Muscle of back (tissue), 11 donors: Measurements from ENCODE around the gene CNNM2. TPM values are rescaled to one million over a fixed set of nuclear protein-coding genes. Genes with fewer than 3 reads are reported as not detected.
"Not testable (repeated sequence)": the region's sequence is repeated elsewhere in the genome, so short reads cannot be mapped to it uniquely, and the experiment has no call there.

Experiments
- DNase-seq, 3 donors: peaks; one replicate each; pipeline versions ENCODE4 v3.0.0 to v3.0.0-alpha.2; 2013
- polyA plus RNA-seq, 10 donors: library from polyadenylated mRNA; unstranded; fragments of 120-200 nt; gene quantifications; one replicate each; pipeline ENCODE4 v1.2.1, GENCODE V29; 2013; ENCODE audit not compliant: insufficient read length in 10 of 10

Gene CNNM2
- polyA plus RNA-seq, 10 donors: 2.2 to 3.7 (median 3.1) TPM

DNA sequence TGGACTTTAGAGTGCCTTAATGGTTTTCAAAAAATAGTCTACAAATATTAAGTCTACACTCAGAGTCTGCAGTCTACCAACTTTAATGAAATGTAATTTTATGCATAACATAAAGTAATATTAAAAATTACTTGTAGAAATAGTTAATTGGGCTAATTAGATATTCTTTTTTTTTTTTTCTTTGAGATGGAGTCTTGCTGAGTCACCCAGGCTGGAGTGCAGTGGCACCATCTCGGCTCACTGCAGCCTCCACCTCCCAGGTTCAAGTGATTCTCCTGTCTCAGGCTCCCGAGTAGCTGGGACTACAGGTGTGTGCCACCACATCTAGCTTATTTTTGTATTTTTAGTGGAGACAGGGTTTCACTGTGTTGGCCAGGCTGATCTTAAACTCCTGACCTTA is 46.0 kb downstream of the CNNM2 start:
- not testable (repeated sequence) for DNase-seq

DNA sequence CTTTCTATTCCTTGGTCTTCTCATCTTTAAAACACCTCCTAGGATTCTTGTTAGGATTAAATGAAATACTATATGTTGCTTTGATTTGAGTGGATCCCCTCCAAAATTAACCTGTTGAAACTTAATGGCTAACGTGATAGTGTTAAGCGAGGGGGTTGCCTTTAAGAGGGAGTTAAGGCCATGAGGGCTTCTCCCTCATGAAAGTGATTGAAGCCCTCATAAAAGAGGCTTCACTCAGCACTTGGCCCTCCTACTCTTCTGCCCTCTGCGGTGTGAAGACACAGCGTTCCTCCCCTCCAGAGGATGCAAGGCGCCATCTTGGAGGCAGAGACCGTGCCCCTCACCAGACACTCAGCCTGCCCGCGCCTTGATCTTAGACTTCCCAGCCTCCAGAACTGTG is 46.6 kb downstream of the CNNM2 start:
- DNase-seq: no peak

DNA sequence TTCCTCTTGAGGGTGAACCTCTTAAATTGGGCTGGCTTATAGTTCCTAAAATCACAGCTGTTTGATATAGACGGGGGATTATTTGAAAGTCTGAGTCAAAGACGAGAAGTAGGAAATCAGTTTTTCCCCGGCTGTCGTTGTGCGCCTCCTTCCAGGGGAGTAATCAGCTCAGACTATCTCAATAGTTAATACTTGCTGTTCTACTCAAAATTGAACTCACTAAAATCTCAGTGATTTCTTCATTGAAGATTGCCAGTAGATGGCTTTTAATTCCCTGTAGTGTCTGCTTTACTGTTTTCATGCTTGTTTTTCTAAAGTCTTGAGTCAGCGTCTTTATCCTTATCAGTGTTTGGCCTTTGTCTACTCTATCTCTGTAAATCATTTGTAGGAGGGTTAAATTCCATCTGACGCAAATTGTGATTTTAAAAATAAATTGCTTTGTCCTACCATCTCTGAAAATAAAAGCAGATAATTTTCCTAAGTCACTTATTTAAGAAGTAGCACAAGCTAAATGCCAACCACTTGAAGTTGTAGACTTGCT is 47.3 kb downstream of the CNNM2 start:
- DNase-seq: no peak

DNA sequence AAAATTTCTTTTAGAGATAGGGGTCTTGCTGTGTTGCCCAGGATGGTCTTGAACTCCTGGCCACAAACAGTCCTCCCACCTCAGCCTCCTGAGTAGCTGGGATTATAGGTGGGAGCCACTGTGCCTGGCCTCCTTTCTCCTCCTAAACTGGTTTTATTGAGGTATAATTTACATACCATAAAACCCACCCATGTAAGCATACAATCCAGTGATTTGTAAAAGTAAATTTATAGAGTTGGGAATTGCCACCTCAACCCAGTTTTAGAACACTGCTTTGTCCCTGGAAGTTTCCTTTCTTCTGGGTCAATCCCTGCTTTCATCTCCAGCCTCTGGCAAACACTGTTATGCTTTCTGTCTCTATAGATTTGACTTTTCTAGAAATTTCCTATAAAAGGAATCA is 49.0 kb downstream of the CNNM2 start:
- DNase-seq: no peak

DNA sequence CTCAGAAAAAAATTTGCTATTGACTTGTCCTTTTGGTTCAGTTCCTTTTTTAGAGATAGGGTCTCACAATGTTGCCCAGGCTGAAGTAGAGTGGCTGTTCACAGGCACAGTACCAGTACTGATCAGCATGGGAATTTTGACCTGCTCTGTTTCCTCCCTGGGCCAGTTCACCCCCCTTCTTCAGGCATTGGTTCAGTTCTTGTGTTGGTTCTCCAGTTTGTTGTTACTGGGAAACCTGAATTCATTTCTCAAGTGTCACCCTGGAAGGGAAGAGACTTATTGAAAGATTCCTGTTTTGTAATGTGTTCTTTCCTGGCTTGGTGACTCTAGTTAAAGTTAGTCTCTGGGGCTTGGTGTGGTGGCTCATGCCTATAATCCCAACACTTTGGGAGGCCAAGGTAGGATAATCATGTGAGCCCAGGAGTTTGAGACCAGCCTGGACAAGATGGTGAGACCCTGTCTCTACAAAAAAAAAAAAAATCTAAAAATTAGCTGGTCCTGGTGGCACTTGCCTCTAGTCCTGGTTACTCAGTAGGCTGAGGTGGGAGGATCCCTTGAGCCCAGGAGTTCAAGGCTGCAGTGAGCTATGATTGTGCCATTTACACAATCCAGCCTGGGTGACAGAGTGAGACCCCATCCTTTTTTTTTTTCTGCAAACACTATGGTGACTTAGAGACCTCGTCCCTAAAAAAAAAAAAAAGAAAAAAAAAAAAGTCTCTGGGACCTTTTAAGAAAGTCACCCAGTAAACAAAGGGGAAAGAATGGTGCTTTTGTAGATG is 52.7 kb downstream of the CNNM2 start:
- no peak for DNase-seq

DNA sequence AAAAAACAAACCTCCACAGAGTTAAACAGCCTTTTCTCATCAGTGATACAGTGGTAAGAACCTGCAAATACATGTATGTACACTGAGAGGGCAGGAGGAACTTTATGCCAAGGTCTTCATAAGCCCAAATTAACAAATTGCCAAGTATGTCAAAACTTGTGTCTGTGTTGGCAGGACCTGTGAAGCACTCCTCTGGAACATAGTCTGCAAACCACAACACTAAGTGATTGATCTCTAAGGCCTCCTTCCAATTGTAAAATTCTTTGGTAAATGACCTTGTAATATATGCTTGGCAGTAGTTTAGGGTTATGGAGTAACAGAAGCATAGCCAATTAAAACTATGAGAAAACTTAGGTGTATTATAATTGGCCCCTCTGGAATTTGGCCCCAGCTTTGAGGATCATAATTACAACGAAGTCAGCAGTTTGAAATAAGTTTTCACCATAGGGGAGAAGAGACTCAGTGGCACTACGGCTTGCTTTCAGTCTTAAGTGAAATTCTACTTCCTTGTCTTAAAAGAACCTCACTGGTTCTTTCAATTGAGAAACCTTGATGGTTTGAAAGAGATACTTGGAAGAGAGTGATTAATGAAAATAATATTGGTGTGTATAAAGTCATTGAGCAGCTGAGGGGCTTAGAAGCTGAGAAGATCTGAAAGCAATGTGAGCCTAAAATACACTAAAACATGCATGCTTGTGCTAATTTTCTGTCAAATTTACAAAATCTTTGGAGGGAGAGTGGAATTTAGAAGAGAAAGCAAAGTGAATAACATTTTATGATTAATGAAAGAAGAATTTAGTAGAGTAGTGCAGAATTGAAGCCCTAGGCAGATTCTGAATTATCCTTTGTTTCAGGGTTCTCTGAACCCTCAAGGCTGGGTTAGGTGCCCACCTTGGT is 57.6 kb downstream of the CNNM2 start:
- DNase-seq: no peak

DNA sequence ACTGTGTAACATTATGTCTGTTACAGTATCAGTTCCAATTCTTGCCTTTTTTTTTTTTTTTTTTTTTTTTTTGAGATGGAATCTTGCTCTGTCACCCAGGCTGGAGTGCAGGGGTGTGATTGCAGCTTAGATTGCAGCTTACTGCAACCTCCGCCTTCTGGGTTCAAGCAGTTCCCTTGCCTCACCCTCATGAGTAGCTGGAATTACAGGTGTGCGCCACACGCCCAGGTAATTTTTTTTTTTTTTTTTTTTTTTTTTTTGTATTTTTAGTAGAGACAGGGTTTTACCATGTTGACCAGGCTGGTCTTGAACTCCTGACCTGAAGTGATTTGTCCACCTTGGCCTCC is 58.3 kb downstream of the CNNM2 start:
- DNase-seq: not testable (repeated sequence)

DNA sequence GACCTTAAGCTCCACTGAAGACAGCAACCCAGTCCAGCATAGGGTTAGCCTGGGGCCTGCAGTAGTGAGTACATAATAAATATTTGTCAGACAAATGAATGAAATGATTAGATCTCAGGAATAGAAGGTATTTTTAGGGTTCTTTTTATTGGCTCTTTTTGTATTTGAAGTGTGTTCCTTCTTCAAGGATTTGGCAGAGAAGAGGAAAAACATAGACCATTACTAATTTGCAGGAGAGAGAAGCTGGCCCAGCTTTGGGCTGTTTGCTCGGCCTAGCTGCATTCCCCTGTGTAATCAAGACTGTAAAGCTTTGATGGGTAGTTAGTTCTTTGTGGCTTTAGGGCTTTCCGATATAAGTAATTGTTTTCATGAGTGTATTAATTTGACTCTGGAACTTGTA is 64.2 kb downstream of the CNNM2 start:
- DNase-seq: peak in 1 of 3 donors; percentile 6

DNA sequence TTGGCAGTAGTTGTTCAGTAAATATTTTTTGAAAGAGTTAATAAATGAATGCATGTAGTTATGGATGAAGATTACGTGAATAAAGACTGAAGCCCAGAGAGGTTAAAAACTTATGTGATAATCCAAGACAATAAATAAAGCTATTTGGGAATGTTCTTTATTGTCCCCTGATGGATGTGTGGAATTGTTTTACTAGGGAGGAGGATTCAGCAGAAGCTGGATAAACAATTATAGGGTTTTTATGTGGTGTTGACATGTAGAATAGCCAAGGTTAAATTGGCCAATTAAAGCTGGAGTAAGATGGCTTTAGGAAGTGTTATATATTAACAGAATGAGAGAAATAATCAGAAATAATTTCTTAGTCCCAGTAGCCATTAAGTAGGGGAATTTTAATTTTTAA is 66.0 kb downstream of the CNNM2 start:
- no peak for DNase-seq

DNA sequence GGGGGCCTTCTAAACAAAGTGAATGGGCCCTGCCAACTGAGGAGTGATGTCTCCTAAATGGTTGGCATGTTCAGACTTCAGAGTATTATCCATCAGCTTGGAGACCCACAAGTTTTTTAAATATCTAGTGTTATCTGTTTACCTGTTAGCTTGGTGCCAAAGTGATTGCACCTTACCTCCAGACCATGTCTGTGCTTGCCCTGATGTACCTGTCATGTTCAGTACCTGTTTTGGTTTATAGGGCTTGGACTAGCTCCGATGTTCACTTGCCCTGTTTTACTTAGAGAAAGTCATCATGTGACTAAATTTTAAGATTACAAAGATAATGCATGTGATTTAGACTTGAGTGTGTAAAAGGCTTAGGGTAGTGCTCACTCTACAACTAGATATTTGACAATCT is 67.7 kb downstream of the CNNM2 start:
- DNase-seq: no peak

DNA sequence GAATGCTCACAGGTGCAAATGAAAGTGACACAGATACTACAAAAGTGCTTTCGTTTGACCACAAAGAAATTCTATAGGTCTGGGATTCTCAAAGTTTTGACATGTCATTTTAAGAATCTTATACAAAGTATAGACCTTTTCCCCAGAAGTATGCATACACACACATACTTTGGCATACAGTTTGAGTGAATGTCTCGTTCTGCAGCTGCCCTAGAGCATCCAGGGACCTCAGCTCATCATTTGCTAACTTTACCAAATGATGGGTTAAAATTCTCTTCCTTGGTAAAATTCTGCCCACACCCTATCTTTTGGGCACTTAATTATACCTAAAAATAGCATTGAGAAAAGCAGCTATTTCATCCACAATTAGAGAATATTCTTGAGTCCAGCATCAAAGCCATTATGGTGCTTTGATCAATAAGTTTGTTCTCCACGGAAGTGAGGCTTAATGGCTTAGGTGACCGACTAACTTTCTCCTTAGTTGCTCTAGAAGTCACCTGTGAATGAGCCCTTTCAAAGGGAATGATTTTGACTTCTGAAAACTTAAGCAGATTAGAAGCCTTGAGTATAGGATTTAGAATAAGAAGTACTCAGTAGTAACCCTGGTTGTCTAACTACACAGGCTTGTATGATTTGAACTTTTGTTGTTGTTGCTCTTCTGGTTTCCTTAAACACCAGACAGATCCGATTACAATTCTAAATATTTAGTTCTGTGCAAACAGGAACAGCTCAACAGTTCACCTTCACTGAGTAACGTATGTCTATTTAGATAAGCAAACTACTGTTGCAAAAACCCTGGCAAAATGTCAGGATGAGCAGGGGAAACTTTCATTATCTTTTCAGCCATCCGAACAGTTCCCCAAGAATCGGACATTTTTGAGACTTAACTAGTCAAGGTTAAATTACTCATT is 70.6 kb downstream of the CNNM2 start:
- no peak for DNase-seq

DNA sequence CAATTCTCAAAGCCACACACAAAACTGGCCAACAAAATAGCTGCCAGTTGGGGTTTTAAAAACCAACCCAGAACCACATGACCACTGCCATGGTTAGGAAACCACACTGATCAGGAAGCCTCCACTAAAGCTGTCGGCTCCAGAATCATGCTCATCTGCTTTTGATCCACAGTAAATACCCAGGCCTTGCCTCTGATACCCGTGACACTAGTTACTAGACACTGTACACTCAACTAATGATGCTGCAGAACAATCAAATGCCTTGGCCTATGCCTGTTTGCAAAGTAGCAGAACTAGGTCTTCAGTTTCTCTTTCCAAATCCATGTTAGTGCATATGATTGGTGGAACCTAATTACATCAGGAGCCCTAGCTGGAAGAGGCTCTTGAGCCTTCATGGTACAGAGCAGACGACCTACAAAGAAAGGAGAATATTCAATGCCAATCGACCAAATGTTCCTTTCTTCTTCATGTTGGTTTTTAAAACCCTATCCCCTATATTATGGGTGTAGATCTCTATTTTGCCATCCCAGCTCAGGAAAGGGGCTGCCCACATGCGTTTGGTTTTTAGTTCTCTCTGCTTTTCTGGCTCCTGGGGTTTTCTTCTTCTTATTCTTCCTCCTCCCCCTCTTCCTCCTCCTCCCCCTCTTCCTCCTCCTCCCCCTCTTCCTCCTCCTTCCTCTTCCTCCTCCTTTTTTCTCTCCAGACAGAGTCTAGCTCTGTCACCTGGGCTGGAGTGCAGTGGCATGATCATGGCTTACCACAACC is 76.6 kb downstream of the CNNM2 start:
- no peak for DNase-seq

DNA sequence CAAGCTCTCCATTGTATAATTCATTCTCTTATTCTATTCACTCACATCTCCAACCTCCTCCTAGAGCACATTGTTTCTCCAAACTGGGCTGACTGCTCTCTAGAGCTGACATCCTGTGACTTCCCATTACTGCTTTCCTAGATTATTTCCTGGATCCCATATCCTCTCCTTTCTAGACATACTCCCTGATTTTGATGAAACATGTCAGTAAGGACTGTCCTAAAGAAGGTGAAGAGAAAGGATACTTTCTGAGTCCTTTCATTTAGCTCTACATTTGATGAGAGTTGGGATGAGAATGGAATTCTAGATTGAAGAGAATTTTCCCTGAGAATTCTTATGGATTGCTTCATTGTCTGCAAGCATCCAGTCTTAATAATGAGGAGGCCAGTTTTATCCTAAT is 78.8 kb downstream of the CNNM2 start:
- DNase-seq: no peak

DNA sequence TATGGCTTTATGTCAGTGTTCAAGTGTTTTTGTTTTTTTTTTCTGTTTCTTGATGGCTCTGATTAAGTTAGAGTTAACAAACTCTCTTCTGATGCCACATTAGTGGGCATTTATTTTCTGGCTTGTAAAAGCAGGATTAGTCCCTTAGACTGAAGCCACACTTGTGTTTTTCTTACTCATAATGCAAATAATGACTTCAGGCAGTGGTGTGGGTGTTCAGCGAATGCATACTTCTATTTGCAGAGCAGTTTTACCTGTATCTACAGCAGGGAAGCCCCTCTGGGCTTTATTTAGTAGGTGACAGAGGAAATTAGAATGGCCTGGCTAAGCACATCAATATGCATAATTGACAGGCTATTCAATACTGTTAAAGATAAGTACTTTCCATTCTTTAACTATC is 79.9 kb downstream of the CNNM2 start:
- DNase-seq: no peak

DNA sequence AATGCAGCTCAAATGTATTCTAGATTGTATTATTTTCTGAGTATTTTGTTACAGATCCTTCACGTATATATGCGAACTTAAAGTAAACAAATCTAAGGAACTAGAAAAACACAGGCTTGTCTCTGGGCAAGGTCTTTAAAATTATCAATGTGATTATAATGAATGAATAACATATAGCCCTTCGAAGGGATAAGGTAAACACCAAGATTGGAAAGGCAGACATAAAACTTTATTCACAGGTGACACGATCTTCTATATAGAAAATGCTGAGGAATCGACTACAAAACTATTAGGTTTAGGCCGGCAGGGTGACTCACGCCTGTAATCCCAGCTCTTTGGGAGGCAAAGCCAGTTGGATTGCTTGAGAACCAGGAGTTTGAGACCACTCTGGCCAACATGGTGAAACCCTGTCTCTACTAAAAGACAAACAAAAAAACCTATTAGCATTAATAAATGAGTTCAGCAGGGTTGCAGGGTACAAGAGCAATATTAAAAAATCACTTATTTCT is 80.4 kb downstream of the CNNM2 start:
- DNase-seq: no peak

DNA sequence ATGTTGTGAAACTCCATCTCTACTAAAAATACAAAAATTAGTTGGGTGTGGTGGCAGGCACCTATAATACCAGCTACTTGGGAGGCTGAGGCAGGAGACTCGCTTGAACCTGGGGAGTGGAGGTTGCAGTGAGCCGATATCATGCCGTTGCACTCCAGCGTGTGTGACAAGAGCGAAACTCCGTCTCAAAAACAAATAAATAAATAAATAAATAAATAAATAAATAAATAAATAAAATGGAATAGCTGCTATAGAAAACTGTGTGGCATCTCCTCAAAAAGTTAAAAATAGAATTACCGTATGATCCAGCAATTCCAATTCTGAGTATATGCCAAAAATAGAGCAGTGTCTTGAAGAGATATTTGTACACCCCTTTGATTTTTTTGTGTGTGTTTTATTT is 82.0 kb downstream of the CNNM2 start:
- not testable (repeated sequence) for DNase-seq

DNA sequence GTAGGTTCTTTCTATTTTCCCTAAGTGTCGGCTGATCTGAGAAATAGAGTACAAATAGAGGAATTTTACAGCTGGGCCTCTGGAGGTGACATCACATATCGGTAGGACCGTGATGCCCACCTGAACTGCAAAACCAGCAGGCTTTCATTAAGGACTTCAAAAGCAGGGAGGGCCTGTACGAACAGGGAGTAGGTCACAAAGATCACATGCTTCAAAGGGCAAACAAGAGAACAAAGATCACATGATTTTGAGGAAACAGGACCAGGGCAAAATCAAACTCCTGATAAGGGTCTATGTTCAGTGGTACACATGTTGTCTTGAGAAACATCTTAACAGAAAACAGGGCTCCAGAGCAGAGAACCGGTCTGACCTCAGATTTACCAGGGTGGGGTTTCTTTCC is 88.9 kb downstream of the CNNM2 start:
- no peak for DNase-seq

DNA sequence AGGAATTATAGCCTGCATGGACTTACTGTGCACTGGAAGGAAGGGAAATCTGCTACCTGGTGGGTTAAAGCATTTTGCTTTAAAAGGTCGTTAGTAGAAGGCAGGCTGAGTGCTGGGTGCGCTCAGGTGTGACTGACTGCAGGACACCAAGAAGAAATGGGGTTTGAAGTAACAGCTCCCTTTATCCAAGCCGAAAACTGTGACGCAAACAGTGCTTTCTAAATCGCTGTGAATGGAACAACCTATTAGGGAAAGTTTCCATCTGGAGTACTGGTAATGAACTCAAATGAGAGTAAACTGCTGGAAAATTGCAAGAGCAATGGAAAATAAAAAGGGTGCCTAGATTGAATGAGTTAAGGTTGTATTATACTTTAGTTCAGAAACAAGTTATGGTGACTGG is 95.3 kb downstream of the CNNM2 start:
- DNase-seq: peak in 1 of 3 donors; percentile 2

DNA sequence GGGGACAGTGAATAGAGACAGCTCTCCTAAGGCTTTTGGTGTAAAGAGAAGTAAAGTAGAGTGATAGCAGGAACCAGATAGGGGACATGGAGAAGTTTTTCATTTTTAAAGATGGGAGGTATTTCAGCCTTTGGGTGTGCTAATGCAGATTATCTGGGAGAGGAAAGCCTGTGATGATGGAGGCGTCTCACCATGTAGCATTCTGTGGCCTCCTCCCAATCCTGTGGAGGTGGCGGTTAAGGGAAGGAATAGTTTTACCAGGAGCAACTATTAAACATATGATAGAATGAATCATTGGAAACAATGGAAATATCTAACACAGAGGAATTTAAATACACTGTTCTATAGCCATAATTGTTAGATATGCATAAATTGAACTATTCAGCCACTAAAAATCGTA is 101.3 kb downstream of the CNNM2 start:
- DNase-seq: no peak

DNA sequence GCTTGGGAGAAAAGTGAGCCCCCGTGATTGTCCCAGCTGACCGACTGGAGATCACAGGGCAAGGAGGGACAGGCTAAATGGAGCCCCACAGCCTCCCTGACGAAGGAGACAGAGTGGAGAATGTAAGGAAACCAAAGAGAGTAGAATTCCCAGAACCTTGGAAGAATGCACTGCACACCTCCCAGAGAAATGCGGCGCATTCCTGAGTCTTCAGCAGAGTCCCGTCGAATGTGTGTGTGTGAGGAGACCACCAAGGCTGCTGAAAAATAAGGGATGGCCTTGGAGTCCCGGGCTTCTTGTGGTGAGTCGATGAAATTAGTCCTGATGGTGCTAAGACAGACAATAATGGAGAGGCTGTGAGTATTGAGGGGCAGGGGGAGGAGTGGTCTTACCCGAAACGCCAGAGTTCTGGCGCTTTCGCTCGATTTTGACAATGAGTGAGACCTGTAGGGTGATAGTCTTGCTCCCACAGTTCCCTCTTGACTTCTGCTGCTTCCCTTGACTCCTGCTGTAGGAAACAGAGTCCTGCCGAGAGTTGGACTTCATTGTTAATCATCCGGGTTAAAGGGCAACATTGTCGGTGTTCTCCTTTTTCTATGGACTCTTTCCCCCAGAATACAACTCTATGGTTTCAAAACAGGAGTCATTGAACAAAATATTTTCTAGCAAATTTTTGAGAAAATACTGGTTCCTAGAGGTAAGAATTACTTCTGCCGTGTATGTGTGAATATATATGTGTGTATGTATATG is 103.2 kb downstream of the CNNM2 start:
- no peak for DNase-seq
